HFFc6 (cell line): ENCODE measurements around the gene RGL4. TPM values are rescaled to one million over a fixed set of nuclear protein-coding genes. Genes with fewer than 3 reads are reported as not detected.

Source experiments
- DNase-seq: peaks from one replicate; pipeline ENCODE4 v3.0.0-alpha.2; 2018
- H3K27ac Mint-ChIP-seq: 2 replicates; pipeline ENCODE4 v1.8.0; 2020; ENCODE audit warnings: mild to moderate bottlenecking, mixed read lengths
- H3K27me3 Mint-ChIP-seq: 2 replicates; pipeline ENCODE4 v1.8.0; 2021; ENCODE audit warnings: mild to moderate bottlenecking, moderate library complexity, mixed read lengths; ENCODE audit not compliant: insufficient read depth
- H3K36me3 Mint-ChIP-seq: 2 replicates; pipeline ENCODE4 v1.8.0; 2021; ENCODE audit warnings: low read depth, mixed read lengths
- H3K4me1 Mint-ChIP-seq: 2 replicates; pipeline ENCODE4 v1.8.0; 2020; ENCODE audit warnings: low read depth, mixed read lengths
- H3K4me3 Mint-ChIP-seq: 2 replicates; pipeline ENCODE4 v1.8.0; 2020; ENCODE audit warnings: mild to moderate bottlenecking, moderate library complexity, mixed read lengths
- H3K9me3 Mint-ChIP-seq: 2 replicates; pipeline ENCODE4 v1.8.0; 2020; ENCODE audit warnings: mild to moderate bottlenecking, mixed read lengths
- CTCF ChIP-seq: fragments of 200-600 bp; sonication (generic); IDR thresholded peaks from 2 replicates; pipeline ENCODE4 v1.5.0; 2021; ENCODE audit warnings: antibody characterized with exemption, mild to moderate bottlenecking
- total RNA-seq, 6 experiments: library from RNA; stranded (reverse); fragmentation: NEBNext Ultra II Directional; extraction: Animal tissue kit (Norgen Biotek cat#: 25700); gene quantifications; 2 replicates in 1 of 6; 3 replicates in 5 of 6; pipeline ENCODE4 v1.2.3, GENCODE V29; 2021

Gene RGL4
- total RNA-seq, 6 experiments from 2014 or later = not detected

- Mint-ChIP-seq H3K27ac (no peak overlapping the region), H3K36me3 (no peaks in the 10 kb centered on the region), H3K4me3 (no peak overlapping the region), H3K4me1 (peaks cover 8% of the 10 kb centered on the region), H3K9me3 (no peaks in the 10 kb centered on the region), H3K27me3 (peaks cover 1% of the 10 kb centered on the region; the same call in 1 of the 2 replicates)
- no peak for DNase-seq
- no peak for TF ChIP-seq CTCF
Observed at GRCh38 chr22:23684026-23684425, 6.8 kb upstream of the RGL4 start.

- Mint-ChIP-seq H3K36me3 (no peaks in the 10 kb centered on the region), H3K9me3 (no peaks in the 10 kb centered on the region), H3K4me1 (peaks cover 8% of the 10 kb centered on the region), H3K27me3 (peaks cover 1% of the 10 kb centered on the region; the same call in 1 of the 2 replicates), H3K4me3 (no peak overlapping the region), H3K27ac (no peak overlapping the region)
- no peak for TF ChIP-seq CTCF
- DNase-seq = no peak
Observed at GRCh38 chr22:23684561-23685031, 6.2 kb upstream of the RGL4 start.

- no peak overlapping the region for H3K4me3 Mint-ChIP-seq
- peaks cover 1% of the 10 kb centered on the region; the same call in 1 of the 2 replicates for H3K27me3 Mint-ChIP-seq
- DNase-seq = no peak
- H3K9me3 Mint-ChIP-seq = no peaks in the 10 kb centered on the region
- no peaks in the 10 kb centered on the region for H3K36me3 Mint-ChIP-seq
- H3K4me1 Mint-ChIP-seq = peaks cover 8% of the 10 kb centered on the region
- no peak overlapping the region for H3K27ac Mint-ChIP-seq
- no peak for TF ChIP-seq CTCF
Observed at GRCh38 chr22:23685205-23685784, 5.5 kb upstream of the RGL4 start.

- peaks cover 8% of the 10 kb centered on the region for H3K4me1 Mint-ChIP-seq
- DNase-seq = no peak
- no peak overlapping the region for H3K4me3 Mint-ChIP-seq
- H3K27ac Mint-ChIP-seq = no peak overlapping the region
- H3K36me3 Mint-ChIP-seq = no peaks in the 10 kb centered on the region
- no peaks in the 10 kb centered on the region for H3K9me3 Mint-ChIP-seq
- no peaks in the 10 kb centered on the region for H3K27me3 Mint-ChIP-seq
- no peak for TF ChIP-seq CTCF
Observed at GRCh38 chr22:23686416-23687024, 4.3 kb upstream of the RGL4 start.

- Mint-ChIP-seq H3K9me3 (no peaks in the 10 kb centered on the region), H3K27ac (no peak overlapping the region), H3K27me3 (no peaks in the 10 kb centered on the region), H3K4me1 (peaks cover 8% of the 10 kb centered on the region), H3K36me3 (no peaks in the 10 kb centered on the region), H3K4me3 (no peak overlapping the region)
- TF ChIP-seq CTCF = no peak
- DNase-seq = no peak
Observed at GRCh38 chr22:23688121-23688520, 2.7 kb upstream of the RGL4 start.
